SK-N-SH (cell line): ENCODE data around the gene LCE1D.

Experiments
- ELF1 ChIP-seq: IDR thresholded peaks from 2 replicates; pipeline ENCODE4 v1.4.0; 2012
- EZH2phosphoT487 ChIP-seq: fragments of 200-600 bp; sonication (generic); IDR thresholded peaks from 2 replicates; pipeline ENCODE4 v1.6.1; 2017; ENCODE audit warnings: low read depth, mixed run types, mild to moderate bottlenecking, antibody characterized with exemption, moderate library complexity, borderline replicate concordance
- RAD21 ChIP-seq: IDR thresholded peaks from 2 replicates; pipeline ENCODE4 v1.6.1; 2012; ENCODE audit warnings: mild to moderate bottlenecking, low read length
- REST ChIP-seq: IDR thresholded peaks from 2 replicates; pipeline ENCODE4 v1.6.1; 2012; ENCODE audit warnings: mild to moderate bottlenecking, low read depth, low read length, moderate library complexity
- YY1 ChIP-seq: IDR thresholded peaks from 2 replicates; pipeline ENCODE4 v1.4.0; 2012; ENCODE audit warnings: low read depth, mild to moderate bottlenecking
- TF ChIP-seq, protein P1 (sequence below): fragments of 200-600 bp; sonication (generic); IDR thresholded peaks from 2 replicates; pipeline ENCODE4 v1.6.1; 2017; ENCODE audit warnings: antibody characterized with exemption, mild to moderate bottlenecking, moderate library complexity
- TF ChIP-seq, protein P2 (sequence below): fragments of 150-350 bp; IDR thresholded peaks from 2 replicates; pipeline ENCODE4 v1.6.1; 2017; ENCODE audit warnings: antibody characterized with exemption, low read length, low read depth, borderline replicate concordance
- TF ChIP-seq, protein P3 (sequence below): IDR thresholded peaks from 2 replicates; pipeline ENCODE4 v1.4.0; 2012; ENCODE audit warnings: low read depth, borderline replicate concordance

- TF ChIP-seq REST (no peak), YY1 (no peak), ELF1 (no peak), RAD21 (no peak), EZH2phosphoT487 (no peak)
- TF ChIP-seq, protein P1, sequence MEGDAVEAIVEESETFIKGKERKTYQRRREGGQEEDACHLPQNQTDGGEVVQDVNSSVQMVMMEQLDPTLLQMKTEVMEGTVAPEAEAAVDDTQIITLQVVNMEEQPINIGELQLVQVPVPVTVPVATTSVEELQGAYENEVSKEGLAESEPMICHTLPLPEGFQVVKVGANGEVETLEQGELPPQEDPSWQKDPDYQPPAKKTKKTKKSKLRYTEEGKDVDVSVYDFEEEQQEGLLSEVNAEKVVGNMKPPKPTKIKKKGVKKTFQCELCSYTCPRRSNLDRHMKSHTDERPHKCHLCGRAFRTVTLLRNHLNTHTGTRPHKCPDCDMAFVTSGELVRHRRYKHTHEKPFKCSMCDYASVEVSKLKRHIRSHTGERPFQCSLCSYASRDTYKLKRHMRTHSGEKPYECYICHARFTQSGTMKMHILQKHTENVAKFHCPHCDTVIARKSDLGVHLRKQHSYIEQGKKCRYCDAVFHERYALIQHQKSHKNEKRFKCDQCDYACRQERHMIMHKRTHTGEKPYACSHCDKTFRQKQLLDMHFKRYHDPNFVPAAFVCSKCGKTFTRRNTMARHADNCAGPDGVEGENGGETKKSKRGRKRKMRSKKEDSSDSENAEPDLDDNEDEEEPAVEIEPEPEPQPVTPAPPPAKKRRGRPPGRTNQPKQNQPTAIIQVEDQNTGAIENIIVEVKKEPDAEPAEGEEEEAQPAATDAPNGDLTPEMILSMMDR, result no peak
- TF ChIP-seq, protein P2, sequence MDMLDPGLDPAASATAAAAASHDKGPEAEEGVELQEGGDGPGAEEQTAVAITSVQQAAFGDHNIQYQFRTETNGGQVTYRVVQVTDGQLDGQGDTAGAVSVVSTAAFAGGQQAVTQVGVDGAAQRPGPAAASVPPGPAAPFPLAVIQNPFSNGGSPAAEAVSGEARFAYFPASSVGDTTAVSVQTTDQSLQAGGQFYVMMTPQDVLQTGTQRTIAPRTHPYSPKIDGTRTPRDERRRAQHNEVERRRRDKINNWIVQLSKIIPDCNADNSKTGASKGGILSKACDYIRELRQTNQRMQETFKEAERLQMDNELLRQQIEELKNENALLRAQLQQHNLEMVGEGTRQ, result no peak
- TF ChIP-seq, protein P3, sequence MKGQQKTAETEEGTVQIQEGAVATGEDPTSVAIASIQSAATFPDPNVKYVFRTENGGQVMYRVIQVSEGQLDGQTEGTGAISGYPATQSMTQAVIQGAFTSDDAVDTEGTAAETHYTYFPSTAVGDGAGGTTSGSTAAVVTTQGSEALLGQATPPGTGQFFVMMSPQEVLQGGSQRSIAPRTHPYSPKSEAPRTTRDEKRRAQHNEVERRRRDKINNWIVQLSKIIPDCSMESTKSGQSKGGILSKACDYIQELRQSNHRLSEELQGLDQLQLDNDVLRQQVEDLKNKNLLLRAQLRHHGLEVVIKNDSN, result no peak
Observed at GRCh38 chr1:152811050-152811449, 14.5 kb downstream of the LCE1D start.
